K562 (cell line): Measurements from ENCODE around the gene HMGB1. TPM values are rescaled to one million over a fixed set of nuclear protein-coding genes. Genes with fewer than 3 reads are reported as not detected.
A peak's percentile ranks its signal among the peaks of the same experiment; 100 is the strongest.

Experiments used
- CHD1 ChIP-seq: fragments of 200-600 bp; sonication (generic); IDR thresholded peaks from one replicate; pipeline ENCODE4 v1.6.1; 2012; ENCODE audit warnings: mild to moderate bottlenecking, moderate library complexity, low read length, inconsistent platforms
- CREBBP ChIP-seq: IDR thresholded peaks from one replicate; pipeline ENCODE4 v1.6.1; 2012; ENCODE audit warnings: low read depth, mild to moderate bottlenecking, control low read depth, inconsistent platforms, low read length
- DIDO1 ChIP-seq: fragments of 450-650 bp; IDR thresholded peaks from 2 replicates; pipeline ENCODE4 v1.6.1; 2016; ENCODE audit warnings: low read depth, missing biosample characterization, missing genetic modification characterization
- DNMT1 ChIP-seq: fragments of 450-650 bp; IDR thresholded peaks from 2 replicates; pipeline ENCODE4 v1.6.1; 2016; ENCODE audit warnings: antibody characterized with exemption, mild to moderate bottlenecking
- EZH2 ChIP-seq: IDR thresholded peaks from 2 replicates; pipeline ENCODE4 v1.6.1; 2012; ENCODE audit warnings: low read depth, mild to moderate bottlenecking, inconsistent platforms, low read length, borderline replicate concordance
- FOXK2 ChIP-seq, 2 experiments: fragments of 450-650 bp; IDR thresholded peaks in 1 of 2; conservative IDR thresholded peaks in 1 of 2; 2 replicates each; pipeline ENCODE4 v1.6.1; 2016; ENCODE audit warnings: low read depth in 2 of 2, mild to moderate bottlenecking in 1 of 2
- GABPB2 ChIP-seq: fragments of 250-450 bp; sonication (Bioruptor Pico); conservative IDR thresholded peaks from 2 replicates; pipeline ENCODE4 v1.5.1; 2021; ENCODE audit warnings: mild to moderate bottlenecking
- HIVEP1 ChIP-seq: fragments of 250-450 bp; sonication (Bioruptor Pico); IDR thresholded peaks from 2 replicates; pipeline ENCODE4 v1.4.0; 2020; ENCODE audit warnings: mild to moderate bottlenecking
- HMGXB4 ChIP-seq: sonication (generic); formaldehyde crosslinking; IDR thresholded peaks from 2 replicates; pipeline ENCODE4 v1.8.1; 2023; ENCODE audit warnings: mild to moderate bottlenecking, missing genetic modification reagents
- MEIS2 ChIP-seq: fragments of 450-650 bp; IDR thresholded peaks from 2 replicates; pipeline ENCODE4 v1.6.1; 2014; ENCODE audit warnings: mild to moderate bottlenecking; ENCODE audit not compliant: partially characterized antibody
- MXI1 ChIP-seq: IDR thresholded peaks from 2 replicates; pipeline ENCODE4 v1.6.1; 2011; ENCODE audit warnings: low read depth, mild to moderate bottlenecking, improper control_type of control experiment, low read length
- NCOR1 ChIP-seq: fragments of 450-650 bp; IDR thresholded peaks from 2 replicates; pipeline ENCODE4 v1.6.1; 2016; ENCODE audit warnings: mild to moderate bottlenecking, moderate library complexity
- NR0B1 ChIP-seq: fragments of 450-650 bp; IDR thresholded peaks from one replicate; pipeline ENCODE4 v1.6.1; 2018; ENCODE audit warnings: mild to moderate bottlenecking, moderate library complexity; ENCODE audit not compliant: partially characterized antibody
- PCBP1 ChIP-seq: fragments of 200-400 bp; formaldehyde crosslinking; IDR thresholded peaks from 2 replicates; pipeline ENCODE4 v1.6.1; 2018; ENCODE audit warnings: mild to moderate bottlenecking, low read depth, low read length; ENCODE audit not compliant: poor library complexity, severe bottlenecking
- PHF21A ChIP-seq: fragments of 450-650 bp; IDR thresholded peaks from 2 replicates; pipeline ENCODE4 v1.6.1; 2017; ENCODE audit warnings: low read depth, borderline replicate concordance
- PURB ChIP-seq: sonication (generic); formaldehyde crosslinking; IDR thresholded peaks from 2 replicates; pipeline ENCODE4 v1.9.0; 2021; ENCODE audit warnings: low read depth, mild to moderate bottlenecking, missing genetic modification reagents
- RBM39 ChIP-seq: fragments of 200-400 bp; formaldehyde crosslinking; optimal IDR thresholded peaks from 2 replicates; pipeline ENCODE3; 2018; ENCODE audit warnings: low read depth, low read length
- RNF2 ChIP-seq: sonication (generic); IDR thresholded peaks from 2 replicates; pipeline ENCODE4 v1.6.1; 2016
- TAF9B ChIP-seq: fragments of 450-650 bp; IDR thresholded peaks from 2 replicates; pipeline ENCODE4 v1.6.1; 2018; ENCODE audit warnings: mild to moderate bottlenecking; ENCODE audit not compliant: partially characterized antibody
- USF2 ChIP-seq: sonication (generic); formaldehyde crosslinking; IDR thresholded peaks from 2 replicates; pipeline ENCODE4 v1.5.0; 2020; ENCODE audit warnings: missing genetic modification reagents
- ZC3H11A ChIP-seq: IDR thresholded peaks from 2 replicates; pipeline ENCODE4 v1.6.1; 2012; ENCODE audit warnings: low read depth, low read length, improper control_type of control experiment
- ZNF436 ChIP-seq: fragments of 250-450, 450-650 bp; sonication (Bioruptor Pico); formaldehyde crosslinking; IDR thresholded peaks from 2 replicates; pipeline ENCODE4 v1.7.0; 2020; ENCODE audit warnings: mild to moderate bottlenecking
- ZNF740 ChIP-seq, 3 experiments: fragments of 200-800 bp in 1 of 3; sonication (Bioruptor generic) in 1 of 3; sonication (generic) in 1 of 3; formaldehyde crosslinking in 1 of 3; IDR thresholded peaks; 2 replicates each; pipeline versions ENCODE4 v1.6.1 to v1.8.0; 2016 to 2022; ENCODE audit warnings: mild to moderate bottlenecking in 2 of 3, missing compliant biosample characterization in 2 of 3, missing genetic modification characterization in 2 of 3, missing genetic modification reagents in 1 of 3
- ZNF785 ChIP-seq: fragments of 250-450 bp; sonication (Bioruptor Pico); IDR thresholded peaks from 2 replicates; pipeline ENCODE4 v1.4.0; 2020; ENCODE audit warnings: mild to moderate bottlenecking
- polyA plus RNA-seq, 8 experiments: library from polyadenylated mRNA; depleted of rRNA in 4 of 8; stranded (reverse) in 5 of 8; unstranded in 3 of 8; fragments of >200 nt; fragmentation: Nextera tagmentation in 2 of 8; fragmentation: Illumina TruSeq in 1 of 8; extraction: Ambion mirVana in 2 of 8; extraction: Trizol in 1 of 8; gene quantifications; 2 replicates each; pipeline versions ENCODE4 v1.2.1 to v1.2.3, GENCODE V29; 2011 to 2014; ENCODE audit warnings: inconsistent platforms in 1 of 8, missing spikeins in 1 of 8
- total RNA-seq, 7 experiments: library from RNA; depleted of rRNA in 6 of 7; stranded (reverse); fragments of >200 nt in 6 of 7; fragmentation: Illumina TruSeq in 2 of 7; extraction: Trizol in 2 of 7; gene quantifications; 2 replicates each; pipeline versions ENCODE4 v1.2.1 to v1.2.3, GENCODE V29; 2011 to 2021; ENCODE audit warnings: low replicate concordance in 1 of 7

Gene HMGB1
- total and polyA plus RNA-seq, 9 of the 15 experiments (the other 6 are each of a cell fraction or from before 2014, with no cell fraction given) = 442 to 1,896 (median 933) TPM

GRCh38 chr13:30504081-30504480 lies 38.3 kb upstream of the HMGB1 start (continued):
- TF ChIP-seq USF2 (CRISPR knock-in tag) (no peak), PCBP1 (no peak), ZNF740 (CRISPR knock-in tag; IDR thresholded peaks at IDR 0.05) (no peak), ZNF740 (tag; IDR thresholded peaks at IDR 0.05) (no peak), HMGXB4 (CRISPR knock-in tag) (no peak), RNF2 (no peak), TAF9B (no peak), GABPB2 (CRISPR knock-in tag) (no peak), PHF21A (no peak), NCOR1 (peak; percentile 66; the same call in 1 of the 2 replicates), MXI1 (no peak), EZH2 (no peak), ZC3H11A (no peak), ZNF436 (CRISPR knock-in tag) (no peak), NR0B1 (no peak), DIDO1 (tag) (no peak), RBM39 (no peak), CHD1 (no peak), MEIS2 (peak; percentile 36), FOXK2 (conservative IDR thresholded peaks at IDR 0.05 in 1 of 2, IDR thresholded peaks at IDR 0.05 in 1 of 2; ENCODE audit: low read depth in 2 of 2) (no peak), PURB (CRISPR knock-in tag) (no peak), HIVEP1 (CRISPR knock-in tag) (no peak), CREBBP (no peak), DNMT1 (no peak), ZNF785 (no peak)
